Mesodermal cell (in vitro differentiated cells): ENCODE data around the gene MRM3.
"Not testable (repeated sequence)": the region's sequence is repeated elsewhere in the genome, so short reads cannot be mapped to it uniquely, and the experiment has no call there.

Source experiments
- H3K27ac ChIP-seq: 2 replicates; pipeline ENCODE4 v1.7.0; 2013; ENCODE audit warnings: mild to moderate bottlenecking, low read depth, low read length, moderate library complexity; ENCODE audit not compliant: severe bottlenecking
- H3K36me3 ChIP-seq: 2 replicates; pipeline ENCODE4 v1.7.1; 2013; ENCODE audit warnings: mild to moderate bottlenecking, low read length, moderate library complexity; ENCODE audit not compliant: control insufficient read depth, insufficient read depth
- H3K4me1 ChIP-seq: one replicate; pipeline ENCODE4 v1.7.1; 2013; ENCODE audit warnings: mild to moderate bottlenecking, low read length; ENCODE audit not compliant: insufficient read depth, control insufficient read depth, poor library complexity, severe bottlenecking
- H3K4me3 ChIP-seq: 2 replicates; pipeline ENCODE4 v1.7.0; 2013; ENCODE audit warnings: low read length, control low read depth, mild to moderate bottlenecking; ENCODE audit not compliant: insufficient read depth, poor library complexity, severe bottlenecking; ENCODE audit errors: extremely low read depth
- H3K9me3 ChIP-seq: 2 replicates; pipeline ENCODE4 v1.7.1; 2013; ENCODE audit warnings: mild to moderate bottlenecking, low read length, moderate library complexity; ENCODE audit not compliant: control insufficient read depth
- WGBS, 2 experiments: methylation state at CpG; one replicate each; pipeline ENCODE4 v1.1.5; 2013; ENCODE audit warnings: missing lambda C conversion rate in 2 of 2; ENCODE audit not compliant: insufficient coverage in 2 of 2; 5-methylcytosine and 5-hydroxymethylcytosine counted together

MRM3 gene

DNA sequence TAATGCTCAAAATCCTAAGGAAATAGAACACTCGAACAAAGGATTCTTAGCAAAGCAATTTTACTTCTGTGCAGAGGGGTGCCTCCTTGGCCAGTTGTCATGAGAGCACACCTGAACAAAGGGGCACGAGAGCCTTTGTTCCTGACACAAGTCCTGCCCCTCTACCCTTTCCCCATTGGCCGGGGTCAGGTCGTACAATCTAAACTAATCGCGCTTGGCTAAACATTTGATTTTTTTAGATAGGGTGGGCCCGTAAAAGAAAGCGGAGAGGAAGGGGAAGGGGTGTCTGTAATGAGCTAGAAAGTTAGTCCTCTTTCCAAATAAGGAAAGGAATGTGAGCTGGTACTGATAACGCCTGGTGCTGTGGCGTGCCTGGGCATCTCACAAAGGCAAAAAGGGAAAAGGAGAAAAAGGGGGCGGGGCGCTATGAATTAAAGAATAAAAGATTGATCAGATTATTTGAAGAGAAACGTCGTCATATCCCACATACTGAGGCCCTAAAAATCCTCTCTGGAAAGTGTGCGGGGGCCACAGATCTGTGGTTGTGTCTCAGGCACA lies 26.1 kb upstream of the MRM3 start:
- H3K9me3 ChIP-seq, H3K4me3 ChIP-seq, H3K4me1 ChIP-seq: not testable (repeated sequence)
- H3K27ac ChIP-seq: peak overlapping the region; percentile 13
- WGBS, 2 experiments: 86 to 88% methylated on average over 11 to 14 of the region's 15 CpGs
- peaks cover 50% of the 10 kb centered on the region for H3K36me3 ChIP-seq

DNA sequence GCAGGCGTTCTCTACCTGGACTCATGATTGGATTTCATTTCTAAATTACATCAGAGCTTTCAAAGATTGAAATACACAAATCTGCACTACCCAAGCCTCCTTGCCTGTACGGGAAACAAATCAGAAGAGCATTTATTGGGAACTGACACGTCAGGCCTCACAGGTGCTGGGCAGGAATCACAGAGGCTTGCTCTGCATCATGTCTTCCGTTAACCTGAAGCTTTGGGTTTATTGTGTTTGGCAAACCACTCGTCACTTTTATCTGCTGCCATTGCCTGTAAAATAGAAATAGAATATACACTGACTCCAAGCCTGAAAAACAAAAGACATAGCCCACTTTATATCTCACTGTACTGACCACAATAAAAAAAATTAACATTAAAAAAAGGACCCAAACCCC lies 22.2 kb upstream of the MRM3 start:
- 100% methylated on average over 3 of the region's 5 CpGs for WGBS, 2 experiments
- no peak overlapping the region for H3K27ac ChIP-seq
- H3K36me3 ChIP-seq: peaks cover 81% of the 10 kb centered on the region
- H3K4me1 ChIP-seq: peaks cover 8% of the 10 kb centered on the region
- H3K4me3 ChIP-seq: no peak overlapping the region
- no peaks in the 10 kb centered on the region for H3K9me3 ChIP-seq

DNA sequence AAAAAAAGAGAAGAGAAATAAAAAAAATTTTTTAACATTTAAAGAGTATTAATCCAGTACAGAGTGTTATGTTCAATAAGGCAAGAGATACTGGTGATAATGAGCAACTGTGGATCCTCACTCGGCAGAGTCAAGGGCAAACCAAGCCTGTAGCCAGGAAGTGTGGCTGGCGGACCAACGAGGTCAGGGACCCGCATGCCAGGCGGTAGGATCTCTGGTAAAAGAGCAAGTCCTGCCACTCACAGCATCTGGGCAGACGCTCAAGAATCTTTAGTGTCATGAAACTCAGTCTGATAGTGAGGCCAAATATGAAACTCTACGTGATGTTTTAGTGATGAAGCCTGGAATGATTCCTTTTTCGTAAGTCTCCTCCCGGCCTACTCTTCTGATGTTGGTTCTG lies 21.8 kb upstream of the MRM3 start:
- Histone ChIP-seq H3K27ac (no peak overlapping the region), H3K4me3 (no peak overlapping the region), H3K9me3 (no peaks in the 10 kb centered on the region), H3K4me1 (peaks cover 8% of the 10 kb centered on the region), H3K36me3 (peaks cover 85% of the 10 kb centered on the region)
- WGBS, 2 experiments: 92 to 98% methylated on average over 9 of the region's 9 CpGs

DNA sequence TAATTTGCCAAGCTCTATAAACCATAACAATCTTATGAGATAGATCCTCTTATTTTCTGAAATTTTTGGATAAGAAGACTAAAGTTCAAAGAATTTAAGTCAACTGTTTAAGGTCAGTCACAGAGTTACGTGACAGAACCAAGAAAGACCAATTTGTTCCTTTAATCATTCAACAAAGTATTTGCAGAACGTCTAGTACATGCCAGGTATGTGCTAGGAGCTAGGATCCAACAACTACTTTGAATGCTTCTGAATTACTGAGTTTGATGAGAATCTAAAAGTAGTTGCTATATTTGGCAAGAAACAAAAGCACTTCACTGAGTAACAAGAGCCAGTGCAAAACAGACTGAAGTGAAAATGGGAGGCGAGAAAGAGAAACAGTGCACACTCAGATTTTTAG lies 15.1 kb upstream of the MRM3 start:
- Histone ChIP-seq H3K4me3 (no peak overlapping the region), H3K9me3 (no peaks in the 10 kb centered on the region), H3K27ac (no peak overlapping the region), H3K36me3 (peaks cover 76% of the 10 kb centered on the region), H3K4me1 (no peaks in the 10 kb centered on the region)
- 93 to 100% methylated on average over 1 to 2 of the region's 3 CpGs for WGBS, 2 experiments

DNA sequence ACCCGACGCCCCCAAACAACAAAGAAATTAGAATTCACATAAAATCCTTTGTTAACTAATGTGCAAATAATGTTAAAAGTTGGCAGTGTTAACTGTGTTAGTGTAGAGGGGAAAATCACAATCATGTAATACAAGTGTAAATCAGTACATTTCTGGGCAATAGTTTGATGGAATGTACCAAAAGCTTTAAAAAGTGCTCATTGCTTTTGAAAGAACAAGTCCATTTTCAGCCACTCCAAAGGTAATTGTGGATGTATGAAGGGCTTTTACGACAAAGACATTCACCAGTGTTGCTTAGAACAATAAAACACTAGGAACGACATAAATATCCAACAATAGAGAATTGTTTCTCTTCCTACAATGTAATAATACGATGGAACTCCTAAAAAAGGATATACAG lies 9.1 kb upstream of the MRM3 start:
- Histone ChIP-seq H3K27ac (no peak overlapping the region), H3K9me3 (no peaks in the 10 kb centered on the region), H3K36me3 (peaks cover 88% of the 10 kb centered on the region), H3K4me1 (no peaks in the 10 kb centered on the region), H3K4me3 (no peak overlapping the region)
- WGBS, 2 experiments: no CpG with 5 or more reads among the region's 5 CpGs

DNA sequence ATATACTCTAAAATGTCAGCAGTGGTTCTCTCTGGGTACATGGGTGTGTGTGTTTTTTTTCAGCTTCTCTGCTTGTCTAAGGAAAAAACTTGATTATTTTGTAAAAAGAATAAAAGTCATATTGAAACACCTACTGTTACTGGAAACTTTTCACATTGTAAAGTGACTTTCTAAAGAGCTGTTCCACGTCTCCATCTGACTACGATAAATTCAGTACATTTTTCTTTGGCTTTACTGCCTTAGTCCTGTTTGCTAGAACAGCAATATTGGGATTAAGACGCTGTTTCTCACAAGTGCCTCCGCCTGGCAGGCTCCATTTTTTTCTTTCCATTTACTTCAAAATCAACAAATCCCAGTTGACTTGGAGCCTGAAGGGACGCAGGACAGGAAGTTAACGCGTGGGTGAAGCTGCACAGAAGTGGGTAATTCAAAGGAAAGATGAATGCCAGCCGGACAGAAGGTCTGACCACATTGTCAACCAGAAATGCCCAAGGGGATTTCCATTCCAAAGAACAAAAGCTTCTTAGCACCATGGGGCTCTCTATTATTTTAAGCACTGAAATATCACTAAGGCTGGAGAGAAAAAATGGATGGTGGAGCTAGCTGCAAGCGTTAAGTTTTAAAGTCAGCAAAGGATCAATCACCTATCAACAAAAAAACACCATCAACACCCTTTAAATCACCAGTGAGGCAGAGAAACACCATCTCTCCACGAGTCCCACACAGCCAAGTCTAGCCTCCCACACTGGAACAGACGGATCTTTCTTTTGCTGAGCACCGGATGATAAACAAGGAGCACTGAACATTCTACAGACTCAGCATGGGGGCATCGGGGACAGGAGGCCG lies 8.5 kb upstream of the MRM3 start:
- 88 to 90% methylated on average over 10 to 12 of the region's 14 CpGs for WGBS, 2 experiments

DNA sequence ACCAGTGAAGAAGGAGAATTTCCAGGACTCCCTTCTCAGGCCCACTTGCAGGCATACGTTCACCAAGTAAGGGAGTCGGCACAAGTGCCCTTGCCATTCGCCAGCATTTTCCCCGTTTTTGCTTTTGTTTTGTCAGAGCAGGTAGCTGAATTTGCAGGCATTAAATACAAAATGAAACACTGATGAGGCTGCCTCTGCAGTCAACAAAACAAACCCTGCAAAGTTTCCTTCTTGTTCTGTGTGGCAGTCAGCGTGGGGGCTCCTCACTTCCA lies 7.9 kb upstream of the MRM3 start:
- Histone ChIP-seq H3K9me3 (no peaks in the 10 kb centered on the region), H3K36me3 (peaks cover 95% of the 10 kb centered on the region), H3K4me3 (no peak overlapping the region), H3K27ac (no peak overlapping the region), H3K4me1 (no peaks in the 10 kb centered on the region)
- WGBS, 2 experiments: 94 to 96% methylated on average over 5 of the region's 5 CpGs

More for the DNA sequence above, 8.5 kb upstream of the MRM3 start:
- Histone ChIP-seq H3K4me1 (no peaks in the 10 kb centered on the region), H3K4me3 (no peak overlapping the region), H3K9me3 (no peaks in the 10 kb centered on the region), H3K27ac (no peak overlapping the region), H3K36me3 (peaks cover 94% of the 10 kb centered on the region)

DNA sequence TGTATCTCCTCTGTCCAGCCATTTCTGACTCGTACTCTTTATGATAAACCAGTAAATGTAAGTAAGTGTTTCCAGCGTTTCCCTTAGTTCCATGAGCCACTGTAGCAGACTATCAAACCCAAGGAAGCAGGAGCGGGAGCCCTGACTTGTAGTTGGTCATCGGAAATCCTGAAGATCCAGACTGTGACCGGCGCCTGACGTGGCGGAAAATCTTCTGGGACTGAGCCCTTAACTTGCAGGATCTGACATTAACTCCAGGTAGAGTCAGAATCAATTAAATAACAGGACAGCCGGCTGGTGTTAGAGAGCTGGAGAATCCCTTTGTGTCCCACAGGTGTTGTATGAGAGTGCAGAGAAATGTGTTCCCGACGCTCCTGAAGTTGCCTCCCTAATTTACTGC lies 4.1 kb upstream of the MRM3 start:
- 97% methylated on average over 8 to 11 of the region's 11 CpGs for WGBS, 2 experiments
- no peaks in the 10 kb centered on the region for H3K4me1 ChIP-seq
- peaks cover 64% of the 10 kb centered on the region for H3K36me3 ChIP-seq
- H3K4me3 ChIP-seq: no peak overlapping the region
- H3K27ac ChIP-seq: no peak overlapping the region
- no peaks in the 10 kb centered on the region for H3K9me3 ChIP-seq

DNA sequence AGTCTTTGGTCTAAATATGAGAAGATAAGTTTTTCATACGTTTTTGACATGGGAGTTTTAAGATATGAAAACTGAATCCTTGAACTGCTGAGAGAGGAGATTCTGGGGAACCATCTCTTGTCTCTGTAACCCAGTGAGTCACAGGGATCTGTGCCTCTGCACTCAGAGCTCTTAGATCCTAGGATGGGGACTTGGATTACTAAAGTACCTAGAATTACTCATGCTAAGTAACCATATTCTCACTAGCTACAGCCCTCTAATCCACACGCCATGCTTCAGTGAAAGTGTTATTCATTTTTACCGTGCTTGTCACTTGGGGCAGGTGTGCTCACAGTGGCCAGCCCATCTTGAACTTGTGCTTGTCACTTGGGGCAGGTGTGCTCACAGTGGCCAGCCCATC lies 2.0 kb downstream of the MRM3 start:
- Histone ChIP-seq H3K9me3 (no peaks in the 10 kb centered on the region), H3K4me3 (no peak overlapping the region), H3K4me1 (peaks cover 5% of the 10 kb centered on the region), H3K36me3 (peaks cover 34% of the 10 kb centered on the region), H3K27ac (no peak overlapping the region)
- WGBS, 2 experiments: 80 to 96% methylated on average over 1 to 3 of the region's 3 CpGs

DNA sequence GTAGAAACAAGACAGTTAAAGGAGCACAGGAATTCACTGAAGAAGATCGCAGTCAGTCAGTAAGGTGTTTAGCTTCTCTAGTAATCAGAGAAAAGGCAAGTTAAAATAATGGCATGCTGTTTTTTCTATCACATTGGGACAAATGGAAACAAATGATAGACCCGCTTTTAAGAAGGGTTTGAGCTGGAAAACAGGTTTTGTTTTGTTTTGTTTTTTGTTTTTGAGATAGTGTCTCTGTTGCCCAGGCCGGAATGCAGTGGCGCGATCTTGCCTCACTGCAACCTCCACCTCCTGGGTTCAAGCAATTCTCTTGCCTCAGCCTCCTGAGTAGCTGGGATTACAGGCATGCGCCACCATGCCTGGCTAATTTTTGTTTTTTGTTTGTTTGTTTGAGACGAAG lies 3.7 kb downstream of the MRM3 start:
- H3K27ac ChIP-seq, H3K9me3 ChIP-seq, H3K4me3 ChIP-seq: not testable (repeated sequence)
- H3K36me3 ChIP-seq: peaks cover 40% of the 10 kb centered on the region
- 87 to 95% methylated on average over 4 to 6 of the region's 7 CpGs for WGBS, 2 experiments
- H3K4me1 ChIP-seq: peaks cover 14% of the 10 kb centered on the region

DNA sequence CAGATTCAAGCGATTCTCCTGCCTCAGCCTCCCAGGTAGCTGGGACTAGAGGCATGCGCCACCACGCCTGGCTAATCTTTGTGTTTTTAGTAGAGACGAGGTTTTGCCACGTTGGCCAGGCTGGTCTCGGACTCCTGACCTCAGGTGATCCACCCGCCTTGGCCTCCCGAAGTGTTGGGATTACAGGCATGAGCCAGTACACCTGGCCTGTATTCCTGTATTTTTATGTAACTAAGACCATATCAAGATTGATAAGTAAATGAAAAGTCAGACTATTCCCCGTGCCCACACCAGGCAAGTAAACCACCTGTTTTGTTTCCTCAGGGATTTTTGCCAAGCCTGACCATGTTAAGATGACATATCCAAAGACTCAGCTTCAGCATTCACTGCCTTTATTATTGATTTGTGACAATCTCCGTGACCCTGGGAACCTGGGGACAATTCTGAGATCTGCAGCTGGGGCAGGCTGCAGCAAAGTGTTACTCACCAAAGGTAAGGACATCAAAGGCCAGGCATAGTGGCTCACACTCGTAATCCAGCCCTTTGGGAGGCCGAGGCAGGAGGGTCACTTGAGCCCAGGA lies 5.6 kb downstream of the MRM3 start:
- Histone ChIP-seq H3K9me3 (no peaks in the 10 kb centered on the region), H3K27ac (no peak overlapping the region), H3K4me3 (no peak overlapping the region), H3K4me1 (peaks cover 14% of the 10 kb centered on the region), H3K36me3 (peaks cover 56% of the 10 kb centered on the region)
- WGBS, 2 experiments: 95 to 97% methylated on average over 8 to 12 of the region's 12 CpGs
